IMR-90 (cell line): ENCODE results near the gene ARHGAP24. TPM values are rescaled to one million over a fixed set of nuclear protein-coding genes. Genes with fewer than 3 reads are reported as not detected.

Experiments used
- ATAC-seq: fragments of 200-7000 bp; cut with Tn5 transposase; 2 replicates; pipeline ENCODE4 v1.9.1; 2020; ENCODE audit warnings: low read depth, mild to moderate bottlenecking, moderate library complexity
- BruUV-seq: library from RNA; stranded (reverse); fragments of 400-500 nt; replicated peaks from 2 replicates; lab custom pipeline; 2021; lab: Mats Ljungman, UMichigan
- CTCF ChIA-PET: fragments of 300-600 bp; formaldehyde crosslinking; extraction: SDS; loops from one replicate; lab custom pipeline; 2021; ENCODE audit warnings: antibody characterized with exemption; lab: Yijun Ruan, JAX
- POLR2A ChIA-PET: fragments of 300-600 bp; sonication (Branson Sonifier 250); formaldehyde crosslinking; loops from one replicate; lab custom pipeline; 2022; ENCODE audit warnings: antibody characterized with exemption; ENCODE audit not compliant: unreplicated experiment; lab: Charles Lee
- DNase-seq: peaks from one replicate; pipeline ENCODE4 v3.0.0; 2013
- H2AFZ ChIP-seq: replicated peaks from 2 replicates; pipeline ENCODE3; 2013; ENCODE audit warnings: low read length, mild to moderate bottlenecking; ENCODE audit not compliant: poor library complexity
- H2AK5ac ChIP-seq: 2 replicates; pipeline ENCODE4 v1.6.1; 2013; ENCODE audit warnings: low read depth, low read length, inconsistent platforms
- H2AK9ac ChIP-seq: replicated peaks from 2 replicates; pipeline ENCODE3; 2013; ENCODE audit warnings: mild to moderate bottlenecking, low read depth, low read length, moderate library complexity; ENCODE audit not compliant: poor library complexity
- H2BK120ac ChIP-seq: 2 replicates; pipeline ENCODE4 v1.6.1; 2013; ENCODE audit warnings: low read depth, low read length, inconsistent platforms
- H2BK15ac ChIP-seq: 3 replicates; pipeline ENCODE4 v1.6.1; 2013; ENCODE audit warnings: low read depth, low read length, inconsistent platforms
- H2BK20ac ChIP-seq: 2 replicates; pipeline ENCODE4 v1.6.1; 2013; ENCODE audit warnings: low read depth, mild to moderate bottlenecking, inconsistent platforms, low read length, moderate library complexity
- H2BK5ac ChIP-seq: 2 replicates; pipeline ENCODE4 v1.6.1; 2013; ENCODE audit warnings: mild to moderate bottlenecking, low read depth, low read length, inconsistent platforms; ENCODE audit not compliant: poor library complexity, severe bottlenecking
- H3K14ac ChIP-seq: replicated peaks from 2 replicates; pipeline ENCODE4 v1.6.1; 2013; ENCODE audit warnings: low read depth, low read length, inconsistent platforms
- H3K18ac ChIP-seq: 2 replicates; pipeline ENCODE4 v1.6.1; 2013; ENCODE audit warnings: low read depth, low read length, control low read depth
- H3K23ac ChIP-seq: 2 replicates; pipeline ENCODE4 v1.6.1; 2013; ENCODE audit warnings: low read depth, low read length, inconsistent platforms
- H3K27ac ChIP-seq: 2 replicates; pipeline ENCODE4 v1.5.1; 2013; ENCODE audit warnings: mild to moderate bottlenecking, control low read depth, low read length; ENCODE audit not compliant: insufficient read depth
- H3K27me3 ChIP-seq: 2 replicates; pipeline ENCODE4 v1.6.1; 2013; ENCODE audit warnings: low read length; ENCODE audit not compliant: control insufficient read depth, insufficient read depth
- H3K36me3 ChIP-seq: 2 replicates; pipeline ENCODE4 v1.6.1; 2013; ENCODE audit warnings: low read length, mixed read lengths; ENCODE audit not compliant: control insufficient read depth, insufficient read depth
- H3K4ac ChIP-seq: 2 replicates; pipeline ENCODE4 v1.6.1; 2013; ENCODE audit warnings: low read depth, low read length, inconsistent platforms
- H3K4me1 ChIP-seq: 2 replicates; pipeline ENCODE4 v1.6.1; 2013; ENCODE audit warnings: low read length, mixed read lengths; ENCODE audit not compliant: control insufficient read depth, insufficient read depth
- H3K4me2 ChIP-seq: 2 replicates; pipeline ENCODE4 v1.6.1; 2013; ENCODE audit warnings: low read depth, mild to moderate bottlenecking, control low read depth, low read length, moderate library complexity
- H3K4me3 ChIP-seq: 2 replicates; pipeline ENCODE4 v1.5.1; 2013; ENCODE audit warnings: low read depth, mild to moderate bottlenecking, control low read depth, low read length, moderate library complexity; ENCODE audit not compliant: insufficient read depth
- H3K56ac ChIP-seq: 2 replicates; pipeline ENCODE4 v1.6.1; 2013; ENCODE audit warnings: low read length, inconsistent platforms; ENCODE audit not compliant: insufficient read depth; ENCODE audit errors: extremely low read depth
- H3K79me1 ChIP-seq, 2 experiments: 2 replicates each; pipeline ENCODE4 v1.6.1; 2013; ENCODE audit warnings: low read length in 2 of 2, inconsistent platforms in 1 of 2, low read depth in 1 of 2
- H3K9ac ChIP-seq: 2 replicates; pipeline ENCODE4 v1.6.1; 2013; ENCODE audit warnings: low read depth, low read length, control low read depth
- H3K9me1 ChIP-seq: 2 replicates; pipeline ENCODE4 v1.6.1; 2013; ENCODE audit warnings: low read length, inconsistent platforms; ENCODE audit not compliant: insufficient read depth
- H3K9me3 ChIP-seq: 2 replicates; pipeline ENCODE4 v1.6.1; 2013; ENCODE audit warnings: low read length; ENCODE audit not compliant: control insufficient read depth, insufficient read depth
- H4K20me1 ChIP-seq: 2 replicates; pipeline ENCODE4 v1.6.1; 2013; ENCODE audit warnings: low read length, inconsistent platforms; ENCODE audit not compliant: insufficient read depth
- H4K5ac ChIP-seq: 2 replicates; pipeline ENCODE4 v1.6.1; 2013; ENCODE audit warnings: mild to moderate bottlenecking, low read depth, low read length, control low read depth
- H4K8ac ChIP-seq, 2 experiments: 2 replicates each; pipeline ENCODE4 v1.6.1; 2013; ENCODE audit warnings: low read depth in 2 of 2, low read length in 2 of 2, control low read depth in 1 of 2, inconsistent platforms in 1 of 2
- H4K91ac ChIP-seq: 2 replicates; pipeline ENCODE4 v1.6.1; 2013; ENCODE audit warnings: low read depth, low read length, inconsistent platforms; ENCODE audit not compliant: insufficient read depth
- BHLHE40 ChIP-seq: fragments of 150-350 bp; IDR thresholded peaks from 2 replicates; pipeline ENCODE4 v1.6.1; 2016; ENCODE audit warnings: mild to moderate bottlenecking, low read depth, low read length
- CEBPB ChIP-seq: IDR thresholded peaks from 2 replicates; pipeline ENCODE4 v1.6.1; 2012; ENCODE audit warnings: low read depth, low read length, improper control_type of control experiment
- CHD1 ChIP-seq: IDR thresholded peaks from 2 replicates; pipeline ENCODE4 v1.6.1; 2012; ENCODE audit warnings: low read depth, low read length, improper control_type of control experiment
- CTCF ChIP-seq: conservative IDR thresholded peaks from 2 replicates; pipeline ENCODE4 v1.5.1; 2012; ENCODE audit warnings: mild to moderate bottlenecking, low read depth, low read length, improper control_type of control experiment
- FOS ChIP-seq: fragments of 150-350 bp; IDR thresholded peaks from 2 replicates; pipeline ENCODE4 v1.6.1; 2016; ENCODE audit warnings: low read depth, low read length
- MAFK ChIP-seq: IDR thresholded peaks from 2 replicates; pipeline ENCODE4 v1.6.1; 2012; ENCODE audit warnings: low read depth, low read length, improper control_type of control experiment
- MXI1 ChIP-seq: IDR thresholded peaks from 2 replicates; pipeline ENCODE4 v1.6.1; 2012; ENCODE audit warnings: low read depth, mild to moderate bottlenecking, low read length, moderate library complexity, borderline replicate concordance
- NFE2L2 ChIP-seq: fragments of 150-350 bp; IDR thresholded peaks from 2 replicates; pipeline ENCODE4 v1.6.1; 2016; ENCODE audit warnings: low read depth, mild to moderate bottlenecking, low read length
- RAD21 ChIP-seq: IDR thresholded peaks from 2 replicates; pipeline ENCODE4 v1.6.1; 2012; ENCODE audit warnings: low read length, improper control_type of control experiment
- RCOR1 ChIP-seq: IDR thresholded peaks from 2 replicates; pipeline ENCODE4 v1.6.1; 2012; ENCODE audit warnings: mild to moderate bottlenecking, low read length, improper control_type of control experiment; ENCODE audit not compliant: insufficient replicate concordance
- RFX5 ChIP-seq: IDR thresholded peaks from 2 replicates; pipeline ENCODE4 v1.8.0; 2012; ENCODE audit warnings: low read depth, mild to moderate bottlenecking, low read length, moderate library complexity
- WGBS, 2 experiments: methylation state at CpG; one replicate each; pipeline versions ENCODE4 v1.1.5 to v1.1.7; 2013; ENCODE audit warnings: missing lambda C conversion rate in 2 of 2; ENCODE audit not compliant: insufficient read length in 1 of 2; ENCODE audit errors: extremely low coverage in 2 of 2; 5-methylcytosine and 5-hydroxymethylcytosine counted together
- dilution Hi-C: fragments of 300-500 bp; cut with HindIII; formaldehyde crosslinking; loops from one replicate; pipeline ENCODE4 v1.14.3; 2018; ENCODE audit warnings: low sequenced_read_pairs; ENCODE audit not compliant: unreplicated experiment
- in situ Hi-C: fragments of 300-500 bp; cut with MboI; formaldehyde crosslinking; loops from 3 replicates; pipeline ENCODE4 v1.14.3; 2019; ENCODE audit warnings: low sequenced_read_pairs, inconsistent platforms, mixed read lengths
- intact Hi-C: fragments of 100-400 bp; cut with micrococcal nuclease; formaldehyde crosslinking; loops from 2 replicates; pipeline ENCODE4 v1.10.0; 2022
- polyA plus RNA-seq, 3 experiments: library from polyadenylated mRNA; depleted of rRNA; stranded (reverse); fragments of >200 nt; gene quantifications; 2 replicates each; pipeline ENCODE4 v1.2.3, GENCODE V29; 2012; ENCODE audit warnings: low replicate concordance in 1 of 3
- total RNA-seq: library from RNA; depleted of rRNA; stranded (reverse); fragments of >200 nt; gene quantifications from 2 replicates; pipeline ENCODE4 v1.2.3, GENCODE V29; 2012

Gene ARHGAP24
- total and polyA plus RNA-seq, 2 of the 4 experiments (the other 2 are of a cell fraction): 11.9 to 24.0 TPM

DNA sequence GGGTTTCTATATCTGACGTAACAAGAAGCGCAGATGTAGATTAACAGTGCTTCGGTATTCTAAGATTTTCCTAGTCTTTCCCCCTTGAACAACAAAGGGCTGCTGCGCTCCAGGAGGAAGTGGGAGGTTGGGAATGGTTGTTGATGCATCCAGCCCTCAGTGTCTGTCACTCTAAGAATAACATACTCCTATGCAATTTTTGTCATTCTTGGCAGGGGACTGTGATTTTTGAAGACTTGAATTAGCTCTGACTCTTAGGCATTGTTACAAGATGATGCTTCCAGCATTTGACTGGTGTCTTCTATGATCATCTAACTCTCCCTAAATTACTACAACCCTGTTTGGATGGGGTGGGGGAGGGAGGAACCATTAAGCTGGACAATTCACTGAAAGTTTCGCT, 394.2 kb downstream of the ARHGAP24 start (continued):
- no peak for TF ChIP-seq CTCF

- dilution Hi-C loops: no loop called here
- CTCF ChIA-PET: no interaction called here
- Histone ChIP-seq H3K4me3 (no peak overlapping the region), H3K56ac (no peak overlapping the region), H2BK15ac (no peak overlapping the region), H4K5ac (no peak overlapping the region), H2AFZ (no peak overlapping the region), H2BK5ac (no peak overlapping the region), H3K27me3 (no peaks in the 10 kb centered on the region), H2BK20ac (no peak overlapping the region), H3K36me3 (no peaks in the 10 kb centered on the region), H3K14ac (no peak overlapping the region), H3K23ac (no peak overlapping the region), H3K4me1 (peaks cover 5% of the 10 kb centered on the region; the same call in 1 of the 2 replicates), H3K9ac (no peak overlapping the region), H2BK120ac (no peak overlapping the region), H4K8ac (no peak overlapping the region), H3K79me1 (peaks cover 20 to 42% of the 10 kb centered on the region in 2 experiments; a peak in 3 of 4 replicates), H3K9me3 (no peaks in the 10 kb centered on the region), H4K91ac (no peak overlapping the region), H3K27ac (no peak overlapping the region), H2AK5ac (no peak overlapping the region), H3K9me1 (peaks cover 4% of the 10 kb centered on the region), H3K4me2 (no peak overlapping the region), H3K18ac (no peak overlapping the region), H2AK9ac (no peak overlapping the region), H4K20me1 (peaks cover 7% of the 10 kb centered on the region; the same call in 1 of the 2 replicates), H3K4ac (no peak overlapping the region)
- in situ Hi-C loops: no loop called here
- no CpG with 5 or more reads among the region's 2 CpGs for WGBS, 2 experiments
- intact Hi-C loops: no loop called here
- POLR2A ChIA-PET: no interaction called here
- no peak for ATAC-seq
- no peak for DNase-seq
- BruUV-seq: no TSS peak
- TF ChIP-seq MXI1 (no peak), FOS (no peak), NFE2L2 (no peak), MAFK (no peak), RCOR1 (no peak), RAD21 (no peak), BHLHE40 (no peak), RFX5 (no peak), CEBPB (no peak), CHD1 (no peak), CTCF (no peak)
Observed at GRCh38 chr4:85870298-85871083, 395.5 kb downstream of the ARHGAP24 start.
